ENCODE results near the gene IFNL4. TPM values are rescaled to one million over a fixed set of nuclear protein-coding genes. Genes with fewer than 3 reads are reported as not detected.

The IFNL4 gene
- total RNA-seq, 1 experiment from 2014 or later: not detected

GRCh38 chr19:39205449-39205764 lies 43.2 kb downstream of the IFNL4 start:
- H3K27me3 ChIP-seq (ENCODE audit: insufficient read depth, low read length): no peaks in the 10 kb centered on the region
- H2BK20ac ChIP-seq (ENCODE audit: low read depth, low read length, poor library complexity, severe bottlenecking): no peak overlapping the region
- no peak for TF ChIP-seq CTCF (conservative IDR thresholded peaks at IDR 0.05)
- no peak overlapping the region for H3K18ac ChIP-seq (ENCODE audit: insufficient read length, low read depth, low read length)
- no peak overlapping the region for H3K4me2 ChIP-seq (ENCODE audit: insufficient read depth, insufficient read length, low read length)
- no peak overlapping the region for H2BK12ac ChIP-seq (ENCODE audit: insufficient read length, low read depth, low read length)
- peaks cover 4 to 13% of the 10 kb centered on the region in 2 experiments for H3K4me1 Mint-ChIP-seq
- H3K23me2 ChIP-seq (ENCODE audit: insufficient read length, low read depth, low read length, poor library complexity, severe bottlenecking): no peaks in the 10 kb centered on the region
- no peak overlapping the region for H3K4ac ChIP-seq (ENCODE audit: low read depth, low read length)
- H4K5ac ChIP-seq (ENCODE audit: insufficient read length, low read depth, low read length): no peak overlapping the region
- no peak overlapping the region for H3K14ac ChIP-seq (ENCODE audit: insufficient read depth, low read length)
- H3K56ac ChIP-seq (ENCODE audit: insufficient read length, low read depth, low read length): no peak overlapping the region
- H3K79me2 ChIP-seq (ENCODE audit: insufficient read depth, low read length): no peaks in the 10 kb centered on the region
- no peak overlapping the region for H2BK120ac ChIP-seq (ENCODE audit: low read depth, low read length, poor library complexity, severe bottlenecking)
- H3K9ac ChIP-seq (ENCODE audit: extremely low read depth, insufficient read length, low read length): no peak overlapping the region
- no peaks in the 10 kb centered on the region for H3K79me1 ChIP-seq (ENCODE audit: insufficient read depth, low read depth, low read length, poor library complexity, severe bottlenecking)
- H3K27me3 Mint-ChIP-seq (ENCODE audit: low read depth): peaks cover 28% of the 10 kb centered on the region
- H3T11ph ChIP-seq (ENCODE audit: low read length): no peak overlapping the region
- H2AK5ac ChIP-seq (ENCODE audit: insufficient read length, low read length): no peak overlapping the region
- no peaks in the 10 kb centered on the region; a peak in 1 of 5 replicates for H3K9me3 Mint-ChIP-seq
- H2BK5ac ChIP-seq (ENCODE audit: insufficient read length, low read length): no peak overlapping the region
- no peaks in the 10 kb centered on the region for H3K4me1 ChIP-seq (ENCODE audit: insufficient read depth, low read length)
- H3K36me3 Mint-ChIP-seq (ENCODE audit: insufficient read depth in 1 of 3, low read depth in 3 of 3): no peaks in the 10 kb centered on the region
- no peaks in the 10 kb centered on the region for H3K9me3 ChIP-seq (ENCODE audit: control insufficient read depth, low read depth, low read length)
- no peak overlapping the region for H2BK15ac ChIP-seq (ENCODE audit: low read depth, low read length)
- no peak overlapping the region for H3K27ac ChIP-seq (ENCODE audit: insufficient read length, low read depth, low read length)
- H2AFZ ChIP-seq (ENCODE audit: low read length): no peak overlapping the region
- H3K27ac Mint-ChIP-seq: no peak overlapping the region
- H3K23ac ChIP-seq (ENCODE audit: insufficient read length, low read depth, low read length): no peak overlapping the region
- no peak overlapping the region for H3K4me3 Mint-ChIP-seq
- no peak overlapping the region for H4K91ac ChIP-seq (ENCODE audit: insufficient read length, low read depth, low read length)
- H4K20me1 ChIP-seq (ENCODE audit: control insufficient read depth, insufficient read depth, insufficient read length): no peaks in the 10 kb centered on the region
- WGBS (ENCODE audit: extremely low coverage, insufficient read length, low lambda C conversion rate): no CpG with 5 or more reads among the region's 3 CpGs
- DNase-seq: no peak
- H4K8ac ChIP-seq (replicated peaks; ENCODE audit: insufficient read length, low read depth, low read length): no peak overlapping the region
